Activated CD4-positive, alpha-beta T cell treated with anti-CD3 and anti-CD28 coated beads for 4 hours (primary cell): ENCODE measurements around the gene ATP7B.
"Not testable (repeated sequence)": the region's sequence is repeated elsewhere in the genome, so short reads cannot be mapped to it uniquely, and the experiment has no call there.

Experiments used
- DNase-seq, 2 donors: peaks; one replicate each; pipeline ENCODE4 v3.0.0-alpha.2; 2020

Gene ATP7B

DNA sequence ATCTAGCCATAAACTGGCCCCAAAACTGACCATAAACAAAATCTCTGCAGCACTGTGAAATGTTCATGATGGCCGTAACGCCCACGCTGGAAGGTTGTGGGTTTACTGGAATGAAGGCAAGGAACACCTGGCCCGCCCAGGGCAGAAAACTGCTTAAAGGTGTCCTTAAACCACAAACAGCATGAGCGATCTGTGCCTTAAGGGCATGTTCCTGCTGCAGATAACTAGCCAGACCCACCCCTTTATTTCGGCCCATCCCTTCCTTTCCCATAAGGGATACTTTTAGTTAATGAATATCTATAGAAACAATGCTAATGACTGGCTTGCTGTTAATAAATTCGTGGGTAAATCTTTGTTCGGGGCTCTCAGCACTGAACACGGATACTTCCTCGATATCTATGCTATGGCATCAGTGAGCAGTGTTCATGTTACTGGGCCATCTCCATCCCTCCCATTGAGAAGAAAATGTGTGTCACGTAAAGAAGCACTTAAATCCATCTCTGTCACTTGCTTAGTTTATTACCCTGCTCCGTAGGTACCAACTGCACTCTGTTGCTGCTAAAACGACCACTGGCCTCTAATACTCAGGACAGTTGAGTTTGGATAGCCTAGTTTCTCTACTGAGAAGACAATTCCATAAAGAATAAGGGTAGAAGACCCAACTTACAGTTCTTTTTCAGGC lies 5.3 kb downstream of the ATP7B start:
- DNase-seq: no peak

DNA sequence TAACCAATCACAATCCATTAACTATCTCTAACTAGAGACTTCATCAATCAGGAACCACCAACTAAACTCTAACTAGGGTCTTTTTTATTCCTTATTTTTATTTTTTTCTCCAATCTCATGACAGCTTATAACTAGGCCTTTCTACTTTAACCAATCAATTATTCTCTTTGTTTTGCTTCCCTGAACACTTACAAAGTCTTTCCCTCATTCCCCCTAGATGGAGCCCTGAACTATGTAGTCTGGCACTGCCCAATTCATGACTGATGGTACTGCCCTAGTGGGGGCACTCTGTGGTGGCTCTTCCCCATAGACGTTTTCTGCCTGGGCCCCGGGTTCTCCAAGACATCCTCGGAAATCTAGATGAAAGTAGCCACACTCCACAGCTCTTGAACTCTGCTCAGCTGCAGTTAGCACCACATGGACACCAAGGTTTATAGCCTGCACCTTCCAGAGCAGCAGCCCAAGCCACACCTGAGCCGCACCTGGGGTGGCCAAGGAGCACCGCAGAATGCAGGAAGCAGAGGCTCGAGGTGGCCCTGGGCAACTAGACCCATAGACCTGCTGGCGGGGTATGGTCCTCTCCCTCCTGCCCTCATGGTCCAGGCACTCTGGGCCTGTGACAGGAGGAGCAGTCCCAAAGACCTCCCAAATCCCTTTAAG lies 6.6 kb downstream of the ATP7B start:
- no peak for DNase-seq

DNA sequence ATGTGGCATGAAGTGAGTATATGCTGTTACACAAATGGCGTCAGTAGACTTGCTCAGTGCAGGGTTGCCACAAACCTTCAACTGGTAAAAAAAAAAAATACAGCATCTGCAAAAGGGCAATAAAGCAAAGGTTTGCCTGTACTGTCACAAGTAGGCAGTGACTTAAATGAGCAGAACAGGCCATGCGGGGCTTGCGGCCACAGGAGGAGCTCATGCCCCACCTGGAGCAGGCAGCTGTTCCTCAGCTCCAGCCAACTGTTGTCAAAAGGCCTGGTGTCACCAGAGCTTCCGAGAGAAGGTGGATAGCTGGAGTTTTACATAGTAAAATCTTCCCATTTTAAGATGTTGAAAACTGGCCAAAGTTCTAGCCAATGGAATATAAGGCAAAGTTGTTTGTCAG lies 7.7 kb downstream of the ATP7B start:
- DNase-seq: no peak

DNA sequence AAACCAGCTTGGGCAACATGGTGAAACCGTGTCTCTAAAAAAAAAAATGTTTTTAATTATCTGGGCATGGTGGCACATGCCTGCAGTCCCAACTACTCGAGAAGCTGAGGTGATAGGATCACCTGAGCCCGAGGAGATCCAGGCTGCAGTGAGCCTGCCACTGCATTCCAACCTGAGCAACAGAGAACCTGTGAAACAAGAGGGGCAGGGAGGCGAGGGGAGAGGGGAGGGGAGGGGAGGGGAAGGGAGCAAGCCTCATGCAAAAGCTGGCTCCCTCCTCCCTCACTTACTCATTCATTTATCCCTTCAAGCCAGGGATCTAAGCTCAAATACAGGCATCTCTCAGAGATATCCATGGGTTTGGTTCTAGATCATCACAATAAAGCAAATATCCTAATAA lies 8.9 kb downstream of the ATP7B start:
- no peak for DNase-seq

- DNase-seq: no peak
Measured at GRCh38 chr13:52001120-52001731, 10.0 kb downstream of the ATP7B start.

GRCh38 chr13:51999921-52000320 lies 11.3 kb downstream of the ATP7B start:
- DNase-seq: no peak

DNA sequence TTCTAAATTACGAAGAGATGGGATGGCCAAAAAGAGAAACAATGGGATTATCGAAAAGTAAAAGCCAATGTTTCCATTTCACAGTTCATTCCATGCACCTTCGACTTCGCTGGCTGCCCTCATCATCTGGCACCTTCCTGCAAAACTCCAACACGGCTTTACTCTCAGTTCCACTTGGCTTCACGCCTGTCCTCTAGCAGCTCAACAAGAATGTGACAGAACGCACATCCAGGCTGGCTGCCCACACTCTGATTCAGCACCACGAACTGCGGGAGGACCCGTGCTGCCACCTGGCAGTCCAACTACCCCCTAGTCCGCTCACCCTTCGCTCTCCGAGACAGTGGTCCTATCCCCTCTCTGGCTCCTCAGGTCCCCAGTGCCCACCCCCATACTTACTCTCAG lies 11.7 kb downstream of the ATP7B start:
- DNase-seq: no peak

GRCh38 chr13:51998723-51999509 lies 12.3 kb downstream of the ATP7B start:
- DNase-seq: no peak

- DNase-seq: no peak
Measured at GRCh38 chr13:51997641-51998330, 13.5 kb downstream of the ATP7B start.

- DNase-seq: no peak
Measured at GRCh38 chr13:51997186-51997585, 14.1 kb downstream of the ATP7B start.

GRCh38 chr13:51996641-51997040 lies 14.6 kb downstream of the ATP7B start:
- no peak for DNase-seq

- no peak for DNase-seq
Measured at GRCh38 chr13:51995677-51996551, 15.3 kb downstream of the ATP7B start.

GRCh38 chr13:51993713-51994112 lies 17.5 kb downstream of the ATP7B start:
- no peak for DNase-seq

- DNase-seq: no peak
Measured at GRCh38 chr13:51988988-51989618, 22.1 kb downstream of the ATP7B start.

DNA sequence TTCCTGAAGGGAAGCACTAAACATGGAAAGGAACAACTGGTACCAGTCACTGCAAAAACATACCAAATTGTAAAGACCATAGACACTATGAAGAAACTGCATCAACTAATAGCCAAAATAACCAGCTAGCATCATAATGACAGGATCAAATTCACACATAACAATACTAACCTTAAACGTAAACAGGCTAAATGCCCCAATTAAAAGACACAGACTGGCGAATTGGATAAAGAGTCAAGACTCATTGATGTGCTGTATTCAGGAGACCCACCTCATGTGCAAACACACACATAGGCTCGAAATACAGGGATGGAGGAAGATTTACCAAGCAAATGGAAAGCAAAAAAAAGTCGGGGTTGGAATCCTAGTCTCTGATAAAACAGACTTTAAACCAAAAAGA lies 26.3 kb downstream of the ATP7B start:
- not testable (repeated sequence) for DNase-seq

DNA sequence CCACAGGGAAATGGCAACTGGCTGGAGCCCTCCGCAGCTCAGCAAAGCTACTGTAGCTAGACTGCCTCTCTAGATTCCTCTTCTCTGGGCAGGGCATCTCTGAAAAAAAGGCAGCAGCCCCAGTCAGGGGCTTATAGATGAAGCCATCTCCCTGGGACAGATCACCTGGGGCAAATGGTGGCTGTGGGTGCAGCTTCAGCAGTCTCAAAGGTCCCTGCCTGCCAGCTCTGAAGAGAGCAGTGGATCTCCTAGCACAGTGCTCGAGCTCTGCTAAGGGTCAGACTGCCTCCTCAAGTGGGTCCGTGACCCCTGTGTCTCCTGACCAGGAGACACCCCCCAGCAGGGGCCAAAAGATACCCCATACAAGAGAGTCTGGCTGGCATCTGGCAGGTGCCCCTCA lies 28.0 kb downstream of the ATP7B start:
- DNase-seq: not testable (repeated sequence)

DNA sequence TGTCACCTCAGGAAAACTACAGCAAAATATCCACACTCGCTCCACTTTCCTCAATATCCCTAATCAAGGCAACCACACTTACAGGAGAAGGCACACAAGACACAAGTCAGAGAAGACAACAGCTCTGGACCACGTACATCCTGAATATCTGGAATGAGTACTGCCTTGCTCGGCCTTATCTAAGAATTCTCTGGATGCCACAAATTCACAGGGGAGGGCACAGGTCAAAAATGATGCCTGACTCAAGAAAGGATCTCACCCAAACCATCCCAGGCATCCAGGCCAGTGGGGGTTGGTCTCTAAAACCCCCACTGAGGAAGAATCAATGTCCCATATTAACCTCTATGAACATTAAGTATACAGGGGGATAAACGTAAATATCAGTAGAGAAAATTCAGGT lies 29.9 kb downstream of the ATP7B start:
- no peak for DNase-seq

GRCh38 chr13:51980908-51981307 lies 30.3 kb downstream of the ATP7B start:
- no peak for DNase-seq

DNA sequence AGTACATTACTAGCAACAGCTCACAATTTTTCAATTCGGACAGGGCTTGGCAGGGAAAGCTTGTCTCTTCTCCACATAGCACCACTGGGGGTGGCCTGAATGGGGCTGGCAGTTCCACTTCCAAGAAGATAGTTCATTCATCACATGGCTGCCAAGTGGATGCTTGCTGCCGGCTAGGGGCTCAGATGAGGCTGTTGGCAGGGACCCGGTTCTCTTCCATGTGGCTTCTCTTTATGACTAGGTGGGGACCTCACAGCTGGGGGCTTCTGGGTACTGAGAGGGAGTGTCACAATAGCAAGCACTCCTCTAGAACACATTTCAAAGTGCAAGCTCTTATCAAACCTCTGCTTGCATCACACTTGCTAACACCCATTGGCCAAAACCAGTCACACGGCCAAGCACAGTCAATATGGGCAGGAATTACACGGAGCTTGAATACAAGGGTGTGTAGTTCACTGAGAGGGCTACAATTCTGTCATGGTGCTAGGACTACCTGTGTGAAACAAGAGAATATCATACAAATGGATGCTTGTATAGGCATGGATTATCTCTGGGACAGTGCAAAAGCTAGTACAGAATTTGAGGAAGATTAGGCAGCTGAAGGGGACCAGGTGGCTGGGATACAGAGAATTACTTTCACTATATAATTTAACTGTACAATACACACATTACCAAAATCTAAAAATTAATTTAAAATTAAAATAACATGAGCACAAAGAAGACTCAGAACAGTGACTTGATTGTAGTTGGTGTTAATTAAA lies 32.3 kb downstream of the ATP7B start:
- no peak for DNase-seq

DNA sequence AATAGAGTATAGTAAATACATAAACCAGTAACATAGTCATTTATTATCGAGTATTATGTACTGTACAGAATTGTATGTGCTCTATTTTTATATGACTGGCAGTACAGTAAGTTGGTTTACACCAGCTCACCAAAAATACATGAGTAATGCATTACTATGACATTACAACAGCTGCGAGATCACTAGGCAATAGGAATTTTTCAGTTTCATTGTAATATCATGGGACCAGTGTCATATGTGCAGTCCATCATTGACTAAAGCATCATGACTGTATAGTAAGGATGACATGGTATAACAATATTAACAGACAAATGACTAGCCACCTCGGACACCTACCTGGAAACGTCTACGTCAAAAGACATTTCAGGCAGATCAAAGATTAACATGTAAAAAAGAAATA lies 33.6 kb downstream of the ATP7B start:
- no peak for DNase-seq

- DNase-seq: no peak
Measured at GRCh38 chr13:51976890-51977289, 34.4 kb downstream of the ATP7B start.
